K562 (cell line): ENCODE results near the gene IL34. TPM values are rescaled to one million over a fixed set of nuclear protein-coding genes. Genes with fewer than 3 reads are reported as not detected.
A peak's percentile ranks its signal among the peaks of the same experiment; 100 is the strongest.

ENCODE experiments used
- CHD2 ChIP-seq: IDR thresholded peaks from 2 replicates; pipeline ENCODE4 v1.6.1; 2011; ENCODE audit warnings: low read depth, low read length
- CREB3L1 ChIP-seq: fragments of 450-650 bp; IDR thresholded peaks from 2 replicates; pipeline ENCODE4 v1.6.1; 2014; ENCODE audit warnings: low read depth, mild to moderate bottlenecking, moderate library complexity, borderline replicate concordance
- CXXC5 ChIP-seq: fragments of 250-450 bp; sonication (Bioruptor Pico); IDR thresholded peaks from 2 replicates; pipeline ENCODE4 v1.8.0; 2022; ENCODE audit warnings: inconsistent platforms, mild to moderate bottlenecking, moderate library complexity
- FOXA3 ChIP-seq, 2 experiments: fragments of 450-650 bp in 1 of 2; sonication (generic) in 1 of 2; formaldehyde crosslinking; IDR thresholded peaks in 1 of 2; conservative IDR thresholded peaks in 1 of 2; 2 replicates each; pipeline versions ENCODE4 v1.4.0 to v1.8.0; 2020 to 2022; ENCODE audit warnings: mild to moderate bottlenecking in 2 of 2, missing genetic modification reagents in 1 of 2
- RBM22 ChIP-seq: fragments of 200-400 bp; formaldehyde crosslinking; IDR thresholded peaks from 2 replicates; pipeline ENCODE4 v1.6.1; 2018; ENCODE audit warnings: low read length, low read depth; ENCODE audit not compliant: poor library complexity, severe bottlenecking
- polyA plus RNA-seq, 8 experiments: library from polyadenylated mRNA; depleted of rRNA in 4 of 8; stranded (reverse) in 5 of 8; unstranded in 3 of 8; fragments of >200 nt; fragmentation: Nextera tagmentation in 2 of 8; fragmentation: Illumina TruSeq in 1 of 8; extraction: Ambion mirVana in 2 of 8; extraction: Trizol in 1 of 8; gene quantifications; 2 replicates each; pipeline versions ENCODE4 v1.2.1 to v1.2.3, GENCODE V29; 2011 to 2014; ENCODE audit warnings: inconsistent platforms in 1 of 8, missing spikeins in 1 of 8
- total RNA-seq, 7 experiments: library from RNA; depleted of rRNA in 6 of 7; stranded (reverse); fragments of >200 nt in 6 of 7; fragmentation: Illumina TruSeq in 2 of 7; extraction: Trizol in 2 of 7; gene quantifications; 2 replicates each; pipeline versions ENCODE4 v1.2.1 to v1.2.3, GENCODE V29; 2011 to 2021; ENCODE audit warnings: low replicate concordance in 1 of 7
- TF ChIP-seq, protein P1 (sequence below): sonication (generic); formaldehyde crosslinking; IDR thresholded peaks from 2 replicates; pipeline ENCODE4 v1.5.0; 2020; ENCODE audit warnings: missing genetic modification reagents

The IL34 gene
- total and polyA plus RNA-seq, 9 of the 15 experiments (the other 6 are each of a cell fraction or from before 2014, with no cell fraction given) = 0.07 to 0.18 (median 0.10) TPM; not detected in 6

GRCh38 chr16:70685061-70685937 is 38.9 kb downstream of the IL34 start (continued):
- 0 out of 2 replicates have a peak, but pooled peaks have one; percentile 41 for TF ChIP-seq CREB3L1
- peak; percentile 58; the same call in 1 of the 2 replicates for TF ChIP-seq CXXC5 (CRISPR knock-in tag)
- TF ChIP-seq RBM22 = peak; percentile 44
- 0 out of 4 replicates have a peak, but pooled peaks of 1 of the 2 experiments have one; percentile 36 for TF ChIP-seq FOXA3 (CRISPR knock-in tag; conservative IDR thresholded peaks at IDR 0.05 in 1 of 2, IDR thresholded peaks at IDR 0.05 in 1 of 2)
- no peak; the same call in 1 of the 2 replicates for TF ChIP-seq CHD2
- TF ChIP-seq, protein P1, sequence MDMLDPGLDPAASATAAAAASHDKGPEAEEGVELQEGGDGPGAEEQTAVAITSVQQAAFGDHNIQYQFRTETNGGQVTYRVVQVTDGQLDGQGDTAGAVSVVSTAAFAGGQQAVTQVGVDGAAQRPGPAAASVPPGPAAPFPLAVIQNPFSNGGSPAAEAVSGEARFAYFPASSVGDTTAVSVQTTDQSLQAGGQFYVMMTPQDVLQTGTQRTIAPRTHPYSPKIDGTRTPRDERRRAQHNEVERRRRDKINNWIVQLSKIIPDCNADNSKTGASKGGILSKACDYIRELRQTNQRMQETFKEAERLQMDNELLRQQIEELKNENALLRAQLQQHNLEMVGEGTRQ = no peak
- TF ChIP-seq, all 486 proteins: peak for 29
